ENCODE results near the gene PARVB.

The PARVB gene

DNA sequence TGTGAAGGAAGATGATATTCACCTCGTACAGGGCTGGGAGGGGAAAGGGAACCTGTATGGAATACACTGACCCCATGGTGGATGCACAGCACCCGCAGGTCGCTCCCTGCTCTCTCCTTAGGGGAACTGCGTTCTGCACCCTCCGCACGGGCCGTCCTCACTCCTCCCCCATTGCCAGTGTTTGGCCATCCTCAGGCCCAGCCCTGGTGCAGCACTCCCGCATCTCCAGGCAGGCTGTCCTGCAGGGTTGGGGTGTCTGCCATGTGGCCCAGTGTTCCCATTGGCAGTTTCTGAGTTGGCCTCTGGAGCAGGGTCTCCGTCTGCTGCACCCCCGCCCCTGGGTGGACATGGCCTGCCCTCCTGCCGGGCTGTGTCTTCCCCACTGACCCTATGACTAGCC is 137.6 kb downstream of the PARVB start:
- DNase-seq (ENCODE audit: low spot score), result no peak

GRCh38 chr22:44162960-44163359 is 138.9 kb downstream of the PARVB start:
- no peak for DNase-seq (ENCODE audit: low spot score)

DNA sequence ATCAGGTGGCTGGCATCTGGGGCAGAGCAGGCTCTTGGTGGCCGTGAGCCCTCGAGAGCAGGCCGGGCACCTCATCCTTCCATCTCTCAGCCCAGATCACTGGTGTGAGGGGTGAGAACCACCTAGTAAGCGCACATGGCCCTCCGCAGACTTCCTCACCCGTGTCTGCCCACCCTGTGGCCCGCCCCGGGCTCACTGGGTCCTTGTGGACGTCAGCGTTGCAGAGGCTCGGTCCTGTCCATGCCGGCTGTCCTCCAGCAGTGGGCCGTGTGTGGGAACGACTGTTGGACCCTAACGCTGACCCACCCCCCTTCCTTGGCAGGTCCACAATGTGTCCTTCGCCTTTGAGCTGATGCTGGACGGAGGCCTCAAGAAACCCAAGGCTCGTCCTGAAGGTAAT is 139.4 kb downstream of the PARVB start:
- no peak for DNase-seq (ENCODE audit: low spot score)

DNA sequence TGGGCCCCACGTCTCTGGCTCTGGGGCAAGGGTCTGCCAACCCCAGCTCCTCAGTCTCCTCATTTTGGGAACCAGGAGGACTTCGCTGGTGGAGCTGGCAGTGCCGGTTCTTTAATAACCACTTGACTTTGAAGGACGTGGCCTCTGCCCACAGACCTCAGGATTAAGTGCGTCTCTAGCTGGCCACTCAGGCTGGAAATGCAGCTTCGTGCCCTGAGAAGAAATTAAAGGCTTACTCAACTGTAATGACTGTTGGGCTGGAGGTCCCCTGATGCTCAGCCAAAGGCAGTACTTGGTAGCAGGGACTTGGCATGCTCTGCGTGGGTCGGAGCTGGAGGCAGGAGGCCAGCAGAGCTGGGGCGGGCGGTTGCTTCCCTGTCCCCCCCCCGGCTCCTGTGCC is 139.9 kb downstream of the PARVB start:
- no peak for DNase-seq (ENCODE audit: low spot score)

- DNase-seq (ENCODE audit: low spot score), result no peak
These were observed 141.3 kb downstream of the PARVB start for GRCh38 chr22:44165286-44165874.

DNA sequence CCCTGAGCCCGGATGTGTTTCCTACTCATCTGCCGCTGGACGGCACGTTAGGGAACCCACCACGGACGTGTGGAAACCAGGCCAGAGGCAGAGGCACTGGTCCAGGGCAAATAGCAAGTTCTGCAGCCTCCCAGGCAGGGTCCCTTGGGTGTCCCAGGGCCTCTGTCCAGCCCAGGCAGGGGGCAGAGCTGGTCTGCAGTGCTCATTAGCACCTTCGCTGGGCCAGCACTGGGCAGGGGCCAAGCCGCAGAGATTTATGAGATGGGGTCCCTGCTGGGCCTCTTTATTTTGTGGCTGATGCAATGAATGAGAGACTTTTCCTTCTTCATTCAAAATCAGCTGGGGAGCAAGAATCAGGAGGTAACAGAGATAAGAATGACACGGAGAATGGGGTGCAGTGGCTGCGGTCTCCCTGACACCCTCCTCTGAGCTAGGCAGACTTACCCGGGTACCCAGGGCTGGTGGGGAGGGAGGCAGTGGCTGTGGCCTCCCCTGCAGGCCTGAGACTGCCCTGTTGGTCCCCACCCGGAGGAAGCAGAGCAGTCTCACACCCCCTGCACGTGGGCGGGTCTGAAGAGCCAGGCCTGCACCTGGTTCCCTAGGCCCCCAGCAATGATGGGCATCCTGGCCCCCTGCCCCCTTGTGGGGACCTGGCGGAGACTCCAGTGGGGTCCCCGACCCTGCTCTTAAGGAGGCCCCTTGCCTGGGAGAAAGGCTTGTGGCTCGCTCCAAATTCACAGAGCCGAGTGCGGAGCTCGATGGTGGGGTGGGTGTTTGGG is 142.6 kb downstream of the PARVB start:
- DNase-seq (ENCODE audit: low spot score), result no peak

GRCh38 chr22:44167501-44167900 is 143.4 kb downstream of the PARVB start:
- no peak for DNase-seq (ENCODE audit: low spot score)

DNA sequence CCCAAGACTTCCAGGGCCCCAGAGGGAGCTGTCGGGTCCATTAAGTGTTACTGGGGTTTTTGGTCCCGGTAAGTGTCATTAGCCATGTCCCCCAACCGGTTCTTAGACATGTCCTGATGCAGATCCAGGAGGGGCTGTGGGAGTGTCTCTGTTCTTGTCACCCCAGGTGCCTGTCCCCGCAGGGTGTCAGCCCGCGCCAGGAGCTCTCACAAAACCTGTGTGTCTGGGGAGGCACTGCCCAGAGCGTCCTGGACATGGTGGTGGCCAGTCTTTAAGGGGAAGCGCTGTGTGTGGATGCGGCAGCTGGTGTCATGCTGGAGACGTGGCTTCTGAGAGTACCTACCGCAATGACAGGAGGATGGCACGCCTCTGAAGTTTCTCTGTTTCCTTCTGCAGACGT is 144.1 kb downstream of the PARVB start:
- DNase-seq (ENCODE audit: low spot score), result no peak

GRCh38 chr22:44170470-44170869 is 146.4 kb downstream of the PARVB start:
- DNase-seq (ENCODE audit: low spot score), result no peak

DNA sequence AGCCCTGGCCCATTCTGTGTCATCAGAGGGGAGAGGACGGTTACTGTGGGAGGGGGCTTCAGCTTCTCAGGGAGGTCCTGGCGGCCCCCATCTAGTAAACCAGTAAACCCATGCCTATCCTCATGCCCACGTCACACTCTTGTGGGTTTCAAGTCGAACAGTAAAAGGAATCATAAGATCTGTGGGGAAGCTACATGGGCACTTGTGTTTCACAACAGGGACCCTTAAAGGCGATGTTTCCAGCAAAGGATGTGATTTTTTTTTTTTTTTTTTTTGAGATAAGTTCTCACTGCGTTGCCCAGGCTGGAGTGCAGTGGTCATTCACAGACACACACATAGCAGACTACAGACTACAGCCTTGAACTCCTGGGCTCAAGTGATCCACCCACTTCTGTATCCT is 147.5 kb downstream of the PARVB start:
- DNase-seq (ENCODE audit: low spot score), result no peak

GRCh38 chr22:44172370-44173108 is 148.4 kb downstream of the PARVB start:
- DNase-seq (ENCODE audit: low spot score), result peak; percentile 25

GRCh38 chr22:44173154-44173553 is 149.1 kb downstream of the PARVB start:
- no peak for DNase-seq (ENCODE audit: low spot score)

- no peak for DNase-seq (ENCODE audit: low spot score)
These were observed 151.6 kb downstream of the PARVB start for GRCh38 chr22:44175676-44176075.

DNA sequence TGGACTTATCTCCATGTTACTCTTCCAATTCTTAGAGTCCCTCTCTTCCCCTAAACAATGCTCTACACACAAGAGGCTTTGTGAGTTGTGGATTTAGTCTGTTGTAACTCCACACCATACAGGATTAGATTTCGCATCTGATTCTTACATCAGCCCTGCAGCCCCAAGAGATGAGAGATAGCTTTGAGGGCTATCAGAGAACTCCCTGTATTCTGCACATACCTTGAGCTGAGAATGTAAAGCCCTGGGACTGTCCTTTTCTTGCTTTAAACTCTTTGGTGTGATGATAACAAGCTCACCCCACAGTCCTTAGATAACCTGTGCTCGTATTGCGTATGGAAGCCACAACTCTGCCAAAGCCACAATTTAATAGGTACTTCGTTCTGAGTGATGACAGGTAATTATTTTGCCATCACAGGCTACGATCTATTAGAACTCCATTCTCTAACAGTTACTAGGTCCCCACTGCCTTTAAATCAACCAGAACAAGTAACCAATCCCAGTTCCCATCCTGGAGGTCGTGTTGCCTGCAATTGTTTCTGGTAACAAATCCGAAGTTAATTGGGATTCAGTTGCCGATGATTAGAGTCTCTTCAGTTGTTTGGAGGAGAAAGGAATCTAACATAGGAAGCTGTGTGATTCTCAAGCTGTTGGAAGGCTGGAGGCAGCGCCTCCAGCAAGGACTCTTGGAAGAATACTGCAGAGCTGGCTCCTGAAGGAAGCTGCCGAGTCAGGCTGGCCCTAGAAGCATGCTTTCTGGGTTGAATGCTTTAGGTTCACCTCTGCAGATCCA is 155.3 kb downstream of the PARVB start:
- no peak for DNase-seq (ENCODE audit: low spot score)

DNA sequence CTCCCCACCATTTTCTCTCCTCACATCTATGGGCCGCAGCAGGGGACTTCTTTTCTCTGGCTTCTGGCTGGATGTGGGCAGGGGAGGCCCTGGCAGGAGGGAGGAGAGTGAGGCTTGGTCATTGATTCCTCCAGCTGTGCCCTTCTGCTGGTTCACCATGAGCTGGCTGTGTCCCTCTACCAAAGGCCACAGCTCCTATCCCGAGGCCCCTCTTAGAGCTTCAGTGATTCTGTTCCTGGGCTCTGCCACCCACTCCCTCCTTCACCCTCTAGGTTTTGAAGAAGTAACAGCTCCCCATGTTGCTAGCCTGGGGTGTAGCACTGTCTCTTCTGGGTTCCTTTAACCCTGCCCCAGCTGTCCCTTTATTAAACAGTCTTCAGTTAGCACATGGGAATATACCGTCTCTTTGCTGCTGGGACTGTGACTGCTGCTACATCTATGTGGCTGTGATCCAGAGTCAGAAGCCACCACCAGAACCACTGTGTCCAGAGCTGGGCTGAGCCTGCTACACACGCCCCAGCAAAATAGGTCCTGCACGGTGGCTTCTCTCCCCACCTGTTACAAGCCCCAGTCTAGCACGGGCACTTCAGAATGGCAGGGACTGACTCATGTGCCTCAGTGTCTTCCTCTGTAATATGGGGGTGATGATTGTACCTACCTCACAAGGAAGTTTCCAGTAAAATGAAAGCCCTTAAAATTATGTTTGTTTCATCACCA is 156.0 kb downstream of the PARVB start:
- no peak for DNase-seq (ENCODE audit: low spot score)

DNA sequence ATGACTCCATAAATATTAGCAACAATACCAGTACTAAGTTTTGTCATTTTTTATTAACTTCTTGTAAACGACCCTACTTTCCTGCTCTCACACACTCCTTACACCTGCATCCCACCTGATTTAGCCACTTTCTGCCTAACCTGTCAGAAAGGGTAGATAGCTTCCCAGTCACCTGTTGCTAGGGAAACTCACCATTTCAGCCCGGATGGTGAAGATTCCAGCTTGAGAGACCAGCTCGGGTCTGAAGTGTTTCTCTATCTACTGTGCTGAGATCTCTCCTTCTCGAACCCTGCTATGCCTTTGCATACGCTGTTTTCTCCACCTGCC is 156.6 kb downstream of the PARVB start, which contains the start of gene PARVG:
Gene PARVG, plus strand, starts transcription at position 220 of the 327 bp plus-strand sequence. CDS start 2,405 bp downstream, outside the sequence.
- no peak for DNase-seq (ENCODE audit: low spot score)

DNA sequence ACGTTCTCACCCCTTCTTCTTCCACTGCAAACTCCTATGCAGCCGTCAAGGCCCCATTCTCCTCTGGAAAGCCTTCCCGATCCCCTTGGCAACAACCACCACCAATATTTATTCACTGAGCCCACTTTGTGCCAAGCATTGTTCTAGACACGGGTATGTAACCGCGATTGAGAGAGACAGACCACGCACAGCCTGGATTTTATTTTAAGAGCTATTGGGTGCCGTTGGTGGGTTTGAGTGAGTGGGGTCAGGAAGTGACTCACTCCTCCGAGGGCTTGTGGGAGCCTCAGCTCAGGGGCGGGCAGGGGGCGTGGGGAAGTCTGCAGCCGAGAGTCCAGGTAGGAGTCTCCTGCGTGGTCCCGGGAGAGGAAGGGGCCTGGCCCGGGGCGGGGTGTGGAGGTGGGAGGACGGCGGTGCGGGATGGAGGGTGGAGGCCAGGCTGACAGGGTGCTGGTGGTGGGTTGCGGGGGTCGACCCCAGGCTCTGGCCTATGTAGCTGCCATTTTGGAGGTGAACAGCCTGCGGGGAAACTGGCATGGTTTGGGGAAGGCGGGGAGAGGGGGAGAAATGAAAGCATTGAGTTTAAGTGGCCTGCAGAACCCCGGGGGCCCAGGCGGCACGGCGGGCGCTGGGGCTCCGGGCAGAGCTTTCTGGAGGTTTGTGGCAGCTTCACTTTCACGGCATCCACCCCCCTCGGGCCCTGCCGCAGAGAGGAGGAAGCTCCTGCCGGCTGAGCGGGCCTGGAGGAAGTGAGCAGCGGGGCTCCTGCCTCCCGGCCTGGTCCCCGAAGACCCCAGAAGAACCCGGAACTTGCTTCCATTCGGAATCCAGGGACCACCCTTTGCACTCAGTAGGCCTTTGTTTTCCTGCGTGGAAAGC is 157.2 kb downstream of the PARVB start:
- DNase-seq (ENCODE audit: low spot score), result no peak

DNA sequence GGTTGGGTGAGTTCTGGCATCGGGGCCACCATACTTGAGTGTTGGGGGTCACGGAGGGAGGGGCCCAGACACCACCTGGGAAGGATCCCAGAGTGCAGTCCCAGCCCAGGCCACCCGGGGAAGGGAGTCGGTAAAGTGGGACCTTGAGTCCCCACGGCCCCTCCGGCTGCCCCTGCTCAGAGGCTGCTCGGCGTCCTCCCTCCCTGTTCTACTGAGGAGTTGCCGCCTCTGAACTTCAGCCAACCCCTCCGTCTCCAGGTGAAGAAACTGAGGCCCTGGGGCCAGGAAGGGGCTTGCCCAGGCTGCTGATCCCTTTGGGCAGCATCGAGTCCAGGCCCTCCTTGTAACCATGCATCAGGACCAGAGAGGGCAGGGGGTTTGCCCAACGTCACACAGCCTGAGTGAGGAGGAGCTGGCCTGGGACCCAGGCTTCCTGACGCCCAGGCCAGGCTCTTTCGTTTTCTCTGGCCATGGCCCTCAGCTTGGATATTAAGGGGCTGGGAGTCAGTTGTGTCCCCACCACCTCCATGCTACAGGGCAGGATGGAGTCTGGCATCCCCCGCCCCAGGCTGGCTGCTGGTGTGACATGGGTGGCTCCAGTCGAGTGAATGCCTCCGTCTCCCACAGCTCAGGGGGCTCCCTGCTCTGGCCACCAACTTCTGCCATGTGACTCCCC is 157.9 kb downstream of the PARVB start:
- DNase-seq (ENCODE audit: low spot score), result no peak

GRCh38 chr22:44182588-44183286 is 158.6 kb downstream of the PARVB start:
- DNase-seq (ENCODE audit: low spot score), result no peak

- DNase-seq (ENCODE audit: low spot score), result no peak
These were observed 159.1 kb downstream of the PARVB start for GRCh38 chr22:44183287-44183588.
